Peyer's patch (tissue), 4 donors: ENCODE results near the gene COMMD1. TPM values are rescaled to one million over a fixed set of nuclear protein-coding genes. Genes with fewer than 3 reads are reported as not detected.
"Not testable (repeated sequence)": the region's sequence is repeated elsewhere in the genome, so short reads cannot be mapped to it uniquely, and the experiment has no call there.

ENCODE experiments used
- DNase-seq, 3 donors: peaks; one replicate each; pipeline ENCODE4 v3.0.0-alpha.2; 2017 to 2019
- H3K27ac ChIP-seq, 4 donors: fragments of 200-600 bp; sonication (generic); one replicate each; pipeline ENCODE4 v1.5.1; 2016 to 2019
- H3K27me3 ChIP-seq, 2 donors: fragments of 200-600 bp; sonication (generic); one replicate each; pipeline ENCODE4 v1.5.1; 2019
- H3K36me3 ChIP-seq, 3 donors: fragments of 200-600 bp; sonication (generic); one replicate each; pipeline ENCODE4 v1.5.1; 2016 to 2019
- H3K4me1 ChIP-seq, 4 donors: fragments of 200-600 bp; sonication (generic); one replicate each; pipeline ENCODE4 v1.5.1; 2016 to 2019
- H3K4me3 ChIP-seq, 4 donors: fragments of 200-600 bp; sonication (generic); 1 replicate in 3 of 4; 2 replicates in 1 of 4; pipeline ENCODE4 v1.5.1; 2016 to 2019; ENCODE audit warnings: mild to moderate bottlenecking in 1 of 4
- H3K9me3 ChIP-seq, 4 donors: fragments of 200-600 bp; sonication (generic); one replicate each; pipeline ENCODE4 v1.5.1; 2016 to 2019; ENCODE audit warnings: mild to moderate bottlenecking in 1 of 4
- CTCF ChIP-seq, 6 experiments: fragments of 450-650 bp in 4 of 6; fragments of 200-600 bp in 2 of 6; sonication (generic) in 1 of 6; IDR thresholded peaks; one replicate each; pipeline ENCODE4 v1.5.1; 2017 to 2019; ENCODE audit warnings: antibody characterized with exemption in 6 of 6, mild to moderate bottlenecking in 3 of 6, moderate library complexity in 1 of 6
- POLR2A ChIP-seq, 2 donors: fragments of 450-650 bp; IDR thresholded peaks; one replicate each; pipeline ENCODE4 v1.5.1; 2017; ENCODE audit warnings: antibody characterized with exemption in 2 of 2, mild to moderate bottlenecking in 2 of 2, moderate library complexity in 2 of 2
- total RNA-seq, 4 donors: library from RNA; depleted of rRNA; stranded (reverse); fragments of >200 nt; gene quantifications; one replicate each; pipeline ENCODE4 v1.1.0, GENCODE V29; 2016

The COMMD1 gene
- total RNA-seq, 4 donors from 2014 or later: 32.9 to 52.8 (median 35.2) TPM

- no peak for DNase-seq
- H3K4me1 ChIP-seq: no peaks in the 10 kb centered on the region
- H3K27ac ChIP-seq: no peak overlapping the region
- no peaks in the 10 kb centered on the region for H3K36me3 ChIP-seq
- H3K27me3 ChIP-seq: no peaks in the 10 kb centered on the region
- H3K9me3 ChIP-seq: no peaks in the 10 kb centered on the region
- H3K4me3 ChIP-seq: no peak overlapping the region
- TF ChIP-seq POLR2A (IDR thresholded peaks at IDR 0.05): no peak
- TF ChIP-seq CTCF (IDR thresholded peaks at IDR 0.05): no peak
Observed at GRCh38 chr2:61950571-61951315, 45.3 kb downstream of the COMMD1 start.

- Histone ChIP-seq H3K4me3 (no peak overlapping the region), H3K36me3 (no peaks in the 10 kb centered on the region), H3K4me1 (no peaks in the 10 kb centered on the region), H3K27me3 (no peaks in the 10 kb centered on the region), H3K9me3 (no peaks in the 10 kb centered on the region), H3K27ac (no peak overlapping the region)
- DNase-seq: no peak
- TF ChIP-seq CTCF (IDR thresholded peaks at IDR 0.05): no peak
- no peak for TF ChIP-seq POLR2A (IDR thresholded peaks at IDR 0.05)
Observed at GRCh38 chr2:61951881-61952280, 46.4 kb downstream of the COMMD1 start.

- TF ChIP-seq CTCF (IDR thresholded peaks at IDR 0.05) (no peak), POLR2A (IDR thresholded peaks at IDR 0.05) (no peak)
- H3K4me1 ChIP-seq: no peaks in the 10 kb centered on the region
- no peaks in the 10 kb centered on the region for H3K27me3 ChIP-seq
- no peaks in the 10 kb centered on the region for H3K36me3 ChIP-seq
- DNase-seq: no peak
- no peak overlapping the region for H3K27ac ChIP-seq
- H3K4me3 ChIP-seq: no peak overlapping the region
- no peaks in the 10 kb centered on the region for H3K9me3 ChIP-seq
Observed at GRCh38 chr2:61952288-61952687, 46.8 kb downstream of the COMMD1 start.

GRCh38 chr2:61954856-61955255 is 49.4 kb downstream of the COMMD1 start:
- H3K27me3 ChIP-seq, H3K4me3 ChIP-seq, H3K36me3 ChIP-seq, H3K4me1 ChIP-seq, DNase-seq, H3K27ac ChIP-seq, H3K9me3 ChIP-seq: not testable (repeated sequence)

GRCh38 chr2:61959381-61960293 is 54.2 kb downstream of the COMMD1 start:
- DNase-seq: no peak
- H3K27me3 ChIP-seq: no peaks in the 10 kb centered on the region
- no peaks in the 10 kb centered on the region for H3K36me3 ChIP-seq

More at GRCh38 chr2:61959381-61960293, 54.2 kb downstream of the COMMD1 start:
- Histone ChIP-seq H3K27ac (peak overlapping the region in 1 of 4 donors; percentile 11), H3K4me3 (no peak overlapping the region), H3K4me1 (peaks cover 0 to 3% (median 0%) of the 10 kb centered on the region in 4 donors), H3K9me3 (no peaks in the 10 kb centered on the region)
- TF ChIP-seq POLR2A (IDR thresholded peaks at IDR 0.05): no peak
- no peak for TF ChIP-seq CTCF (IDR thresholded peaks at IDR 0.05)
